ENCODE data around the gene PDE4A.

DNA sequence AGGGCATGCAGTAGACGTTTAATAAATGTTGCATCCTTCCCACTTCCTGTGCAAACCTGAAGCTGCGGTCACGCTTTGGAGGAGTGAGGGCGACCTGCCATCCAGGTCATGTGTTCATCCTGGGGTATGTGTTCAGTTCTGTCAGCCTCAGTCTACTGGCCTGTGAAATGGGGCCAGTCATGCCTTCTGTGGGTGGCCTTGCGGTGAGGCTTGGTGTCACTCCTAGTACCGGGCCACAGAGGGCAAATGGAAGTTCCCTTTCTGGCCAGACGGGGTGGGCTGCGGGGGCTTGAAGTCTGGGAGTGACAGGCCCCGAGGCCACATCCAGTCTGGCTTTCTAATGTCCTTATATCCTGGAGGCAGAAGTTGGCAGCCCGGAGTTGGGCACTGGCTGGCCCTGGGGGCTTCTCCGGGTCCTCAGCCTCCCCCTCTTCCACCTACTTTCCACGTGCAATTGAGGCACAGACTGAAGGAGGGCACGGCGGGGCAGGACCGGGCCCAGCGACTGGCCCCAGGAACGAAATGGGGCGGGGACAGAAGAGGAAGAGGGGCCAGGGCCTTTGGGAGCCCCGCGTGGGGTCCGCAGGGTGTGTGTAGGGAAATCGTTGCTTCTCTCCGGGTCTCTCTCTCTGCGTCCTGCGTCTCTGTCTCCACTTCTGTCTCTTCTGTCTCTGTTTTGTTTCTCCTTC is 11.1 kb downstream of the PDE4A start:
- TF ChIP-seq, protein P1, sequence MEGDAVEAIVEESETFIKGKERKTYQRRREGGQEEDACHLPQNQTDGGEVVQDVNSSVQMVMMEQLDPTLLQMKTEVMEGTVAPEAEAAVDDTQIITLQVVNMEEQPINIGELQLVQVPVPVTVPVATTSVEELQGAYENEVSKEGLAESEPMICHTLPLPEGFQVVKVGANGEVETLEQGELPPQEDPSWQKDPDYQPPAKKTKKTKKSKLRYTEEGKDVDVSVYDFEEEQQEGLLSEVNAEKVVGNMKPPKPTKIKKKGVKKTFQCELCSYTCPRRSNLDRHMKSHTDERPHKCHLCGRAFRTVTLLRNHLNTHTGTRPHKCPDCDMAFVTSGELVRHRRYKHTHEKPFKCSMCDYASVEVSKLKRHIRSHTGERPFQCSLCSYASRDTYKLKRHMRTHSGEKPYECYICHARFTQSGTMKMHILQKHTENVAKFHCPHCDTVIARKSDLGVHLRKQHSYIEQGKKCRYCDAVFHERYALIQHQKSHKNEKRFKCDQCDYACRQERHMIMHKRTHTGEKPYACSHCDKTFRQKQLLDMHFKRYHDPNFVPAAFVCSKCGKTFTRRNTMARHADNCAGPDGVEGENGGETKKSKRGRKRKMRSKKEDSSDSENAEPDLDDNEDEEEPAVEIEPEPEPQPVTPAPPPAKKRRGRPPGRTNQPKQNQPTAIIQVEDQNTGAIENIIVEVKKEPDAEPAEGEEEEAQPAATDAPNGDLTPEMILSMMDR (conservative IDR thresholded peaks at IDR 0.05; ENCODE audit: low read depth, low read length): no peak
- no peak for TF ChIP-seq EZH2 (IDR thresholded peaks at IDR 0.05; ENCODE audit: low read length, unreplicated experiment)
